Measurements from ENCODE around the gene SUGCT. TPM values are rescaled to one million over a fixed set of nuclear protein-coding genes. Genes with fewer than 3 reads are reported as not detected.

Gene SUGCT
- total RNA-seq, 2 experiments from 2014 or later, result 0.95 to 1.2 TPM

DNA sequence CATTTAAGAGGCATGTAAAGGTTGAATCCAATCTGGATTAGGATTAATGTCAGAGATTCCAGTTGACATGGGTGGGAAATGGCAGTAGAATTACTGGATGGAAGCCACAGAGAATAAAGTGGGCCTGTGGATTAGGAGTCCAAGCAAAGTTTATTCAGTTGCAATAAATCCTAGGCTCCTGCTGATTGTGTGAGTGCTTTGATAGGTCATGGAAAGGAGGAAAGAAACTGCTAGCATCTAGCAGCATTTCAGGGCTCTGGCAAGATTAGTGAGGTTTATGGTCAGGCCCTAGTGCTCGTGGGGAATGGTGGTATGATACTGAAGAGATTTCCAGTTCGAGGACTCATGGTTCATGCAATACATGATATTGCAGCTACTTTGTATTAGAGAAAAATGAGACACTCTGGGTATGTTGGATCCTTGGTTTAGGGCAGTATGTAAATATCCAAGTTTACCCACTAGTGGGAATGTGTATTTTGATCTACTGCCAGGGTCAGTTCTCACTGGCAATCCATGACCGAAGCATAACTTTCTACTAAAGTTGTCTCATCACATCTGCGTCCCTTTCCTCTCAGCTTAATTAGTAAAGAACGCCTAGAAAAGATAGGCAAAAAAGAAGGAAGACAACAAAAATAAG, 235.0 kb downstream of the SUGCT start:
- no peaks in the 10 kb centered on the region for H3K4me1 Mint-ChIP-seq (ENCODE audit: low read depth)
- TF ChIP-seq, protein P1, sequence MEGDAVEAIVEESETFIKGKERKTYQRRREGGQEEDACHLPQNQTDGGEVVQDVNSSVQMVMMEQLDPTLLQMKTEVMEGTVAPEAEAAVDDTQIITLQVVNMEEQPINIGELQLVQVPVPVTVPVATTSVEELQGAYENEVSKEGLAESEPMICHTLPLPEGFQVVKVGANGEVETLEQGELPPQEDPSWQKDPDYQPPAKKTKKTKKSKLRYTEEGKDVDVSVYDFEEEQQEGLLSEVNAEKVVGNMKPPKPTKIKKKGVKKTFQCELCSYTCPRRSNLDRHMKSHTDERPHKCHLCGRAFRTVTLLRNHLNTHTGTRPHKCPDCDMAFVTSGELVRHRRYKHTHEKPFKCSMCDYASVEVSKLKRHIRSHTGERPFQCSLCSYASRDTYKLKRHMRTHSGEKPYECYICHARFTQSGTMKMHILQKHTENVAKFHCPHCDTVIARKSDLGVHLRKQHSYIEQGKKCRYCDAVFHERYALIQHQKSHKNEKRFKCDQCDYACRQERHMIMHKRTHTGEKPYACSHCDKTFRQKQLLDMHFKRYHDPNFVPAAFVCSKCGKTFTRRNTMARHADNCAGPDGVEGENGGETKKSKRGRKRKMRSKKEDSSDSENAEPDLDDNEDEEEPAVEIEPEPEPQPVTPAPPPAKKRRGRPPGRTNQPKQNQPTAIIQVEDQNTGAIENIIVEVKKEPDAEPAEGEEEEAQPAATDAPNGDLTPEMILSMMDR (IDR thresholded peaks at IDR 0.05), result no peak
- Histone ChIP-seq H3K4me1 (ENCODE audit: insufficient read depth, low read length) (no peaks in the 10 kb centered on the region), H3K27me3 (ENCODE audit: control insufficient read depth in 1 of 2, insufficient read depth in 2 of 2, low read length in 2 of 2) (no peaks in the 10 kb centered on the region), H3K36me3 (ENCODE audit: insufficient read depth, low read length) (no peaks in the 10 kb centered on the region), H3K27ac (ENCODE audit: low read depth in 1 of 2, low read length in 2 of 2) (no peak overlapping the region), H3K9me3 (ENCODE audit: control insufficient read depth in 1 of 2, insufficient read depth in 1 of 2, low read length in 2 of 2) (no peaks in the 10 kb centered on the region), H3K4me3 (ENCODE audit: low read length) (no peak overlapping the region)
- H3K27ac Mint-ChIP-seq, result no peak overlapping the region
- ATAC-seq (ENCODE audit: poor library complexity) (no peak), DNase-seq (no peak)
- no peaks in the 10 kb centered on the region for H3K27me3 Mint-ChIP-seq
- ChIA-PET CTCF (no interaction called here), POLR2A (no interaction called here)
- no peaks in the 10 kb centered on the region for H3K36me3 Mint-ChIP-seq (ENCODE audit: low read depth)
- peaks cover 5% of the 10 kb centered on the region for H3K9me3 Mint-ChIP-seq
- no peak overlapping the region for H3K4me3 Mint-ChIP-seq
- intact Hi-C loops (cut with DNase I, micrococcal nuclease), result no loop called here

DNA sequence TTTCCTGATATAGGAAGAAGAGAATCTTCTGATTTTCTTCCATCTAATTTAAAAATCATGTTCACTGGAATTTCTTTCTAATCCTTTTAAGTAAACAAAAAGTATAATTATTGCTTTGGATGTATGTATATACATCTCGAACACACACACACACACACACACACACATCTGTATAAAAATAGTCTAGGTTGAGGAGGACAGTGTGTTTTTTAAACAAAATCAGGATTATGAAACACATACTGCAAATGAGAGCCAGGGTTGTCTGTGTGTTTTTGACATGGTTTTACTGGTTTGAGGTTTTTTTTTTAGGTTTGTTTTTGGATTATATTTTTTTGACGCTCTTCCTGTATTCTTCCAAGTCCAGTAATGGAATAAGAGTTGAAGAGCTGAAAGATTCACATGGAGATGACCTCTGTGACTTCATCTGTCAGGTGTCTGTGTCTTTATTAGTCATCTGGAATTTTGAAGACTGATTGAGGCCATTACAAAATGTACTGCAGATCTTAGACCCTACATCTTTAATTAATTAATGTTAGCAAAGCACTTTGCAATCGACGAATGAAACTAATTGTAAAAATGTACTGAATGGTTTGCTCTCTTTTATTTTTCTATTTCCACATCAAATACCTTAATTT, 237.1 kb downstream of the SUGCT start:
- Histone ChIP-seq H3K36me3 (ENCODE audit: insufficient read depth, low read length) (no peaks in the 10 kb centered on the region), H3K27ac (ENCODE audit: low read depth in 1 of 2, low read length in 2 of 2) (no peak overlapping the region), H3K4me3 (ENCODE audit: low read length) (no peak overlapping the region), H3K27me3 (ENCODE audit: control insufficient read depth in 1 of 2, insufficient read depth in 2 of 2, low read length in 2 of 2) (no peaks in the 10 kb centered on the region), H3K9me3 (ENCODE audit: control insufficient read depth in 1 of 2, insufficient read depth in 1 of 2, low read length in 2 of 2) (no peaks in the 10 kb centered on the region), H3K4me1 (ENCODE audit: insufficient read depth, low read length) (no peaks in the 10 kb centered on the region)
- H3K27ac Mint-ChIP-seq, result no peak overlapping the region
- no peaks in the 10 kb centered on the region for H3K27me3 Mint-ChIP-seq
- TF ChIP-seq, protein P1 (IDR thresholded peaks at IDR 0.05), result no peak
- DNase-seq, result no peak
- ChIA-PET POLR2A (no interaction called here), CTCF (no interaction called here)
- no peaks in the 10 kb centered on the region for H3K36me3 Mint-ChIP-seq (ENCODE audit: low read depth)
- ATAC-seq (ENCODE audit: poor library complexity), result no peak
- H3K4me3 Mint-ChIP-seq, result no peak overlapping the region
- intact Hi-C loops (cut with DNase I, micrococcal nuclease), result no loop called here
- no peaks in the 10 kb centered on the region for H3K4me1 Mint-ChIP-seq (ENCODE audit: low read depth)
- H3K9me3 Mint-ChIP-seq, result peaks cover 5% of the 10 kb centered on the region

DNA sequence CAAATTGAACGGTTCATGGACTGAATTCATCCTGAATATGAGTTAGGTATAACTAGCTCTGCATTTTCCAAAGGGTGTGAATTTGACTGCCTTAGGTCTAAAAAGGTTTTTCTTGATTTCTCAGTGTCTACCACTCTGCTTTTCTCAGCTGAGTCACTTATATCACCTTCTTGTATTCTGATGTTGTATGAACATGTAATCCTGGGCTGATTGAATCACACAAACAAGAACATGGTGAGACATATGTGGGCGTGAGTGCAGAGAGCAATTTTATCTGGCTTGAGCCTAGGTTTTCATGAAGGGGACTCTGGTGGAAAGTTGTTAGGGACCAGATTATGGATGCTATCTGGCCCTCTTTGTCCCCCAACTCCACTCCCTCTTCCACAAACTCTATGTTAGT, 239.8 kb downstream of the SUGCT start:
- H3K27me3 ChIP-seq (ENCODE audit: control insufficient read depth in 1 of 2, insufficient read depth in 2 of 2, low read length in 2 of 2), result no peaks in the 10 kb centered on the region
- H3K9me3 ChIP-seq (ENCODE audit: control insufficient read depth in 1 of 2, insufficient read depth in 1 of 2, low read length in 2 of 2), result peaks cover 0 to 4% of the 10 kb centered on the region in 2 experiments
- Mint-ChIP-seq H3K4me3 (no peak overlapping the region), H3K27ac (no peak overlapping the region), H3K27me3 (no peaks in the 10 kb centered on the region), H3K4me1 (ENCODE audit: low read depth) (no peaks in the 10 kb centered on the region), H3K36me3 (ENCODE audit: low read depth) (no peaks in the 10 kb centered on the region), H3K9me3 (no peaks in the 10 kb centered on the region)
- TF ChIP-seq, protein P1 (IDR thresholded peaks at IDR 0.05), result no peak
- intact Hi-C loops (cut with DNase I, micrococcal nuclease), result no loop called here
- DNase-seq (no peak), ATAC-seq (ENCODE audit: poor library complexity) (no peak)
- H3K36me3 ChIP-seq (ENCODE audit: insufficient read depth, low read length), result no peaks in the 10 kb centered on the region
- no peak overlapping the region for H3K4me3 ChIP-seq (ENCODE audit: low read length)
- no peaks in the 10 kb centered on the region for H3K4me1 ChIP-seq (ENCODE audit: insufficient read depth, low read length)
- CTCF ChIA-PET, result no interaction called here
- no peak overlapping the region for H3K27ac ChIP-seq (ENCODE audit: low read depth in 1 of 2, low read length in 2 of 2)
- POLR2A ChIA-PET, result no interaction called here
